ENCODE results near the gene CCDC68.

DNA sequence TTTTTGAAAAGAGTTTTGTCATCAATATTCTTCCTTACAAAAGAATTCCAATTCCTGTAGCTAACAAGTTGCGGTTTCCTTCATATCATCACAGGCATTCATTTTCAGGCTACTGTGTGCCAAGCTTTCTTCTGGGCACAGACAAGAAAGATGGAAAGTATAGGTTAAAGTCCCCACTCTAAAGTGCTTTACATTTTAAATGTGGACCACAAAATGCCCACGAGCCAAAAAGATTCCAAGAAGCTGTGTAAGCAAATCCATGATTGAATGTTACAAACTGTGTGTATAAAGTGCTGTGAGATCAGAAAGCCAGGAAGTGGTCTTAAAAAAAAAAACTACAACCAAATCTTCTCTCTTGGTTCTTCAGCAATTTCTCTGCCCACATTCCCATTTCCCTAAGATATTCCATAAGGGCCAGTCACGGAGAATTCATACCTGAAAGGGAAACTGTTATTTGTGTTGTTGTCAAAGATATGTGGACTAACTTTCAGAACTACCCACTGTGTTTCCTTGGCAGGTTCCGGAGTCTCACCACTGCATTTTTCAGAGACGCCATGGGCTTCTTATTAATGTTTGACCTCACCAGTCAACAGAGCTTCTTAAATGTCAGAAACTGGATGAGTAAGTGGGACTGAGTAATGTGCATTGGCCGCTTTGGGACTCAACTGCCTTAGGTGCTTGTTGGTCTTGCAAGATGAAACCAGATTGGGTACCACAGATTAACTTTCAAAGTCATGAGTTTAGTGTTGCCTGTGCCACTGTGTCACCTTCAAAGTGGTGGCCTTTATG is 75.3 kb downstream of the CCDC68 start:
- TF ChIP-seq, protein P1, sequence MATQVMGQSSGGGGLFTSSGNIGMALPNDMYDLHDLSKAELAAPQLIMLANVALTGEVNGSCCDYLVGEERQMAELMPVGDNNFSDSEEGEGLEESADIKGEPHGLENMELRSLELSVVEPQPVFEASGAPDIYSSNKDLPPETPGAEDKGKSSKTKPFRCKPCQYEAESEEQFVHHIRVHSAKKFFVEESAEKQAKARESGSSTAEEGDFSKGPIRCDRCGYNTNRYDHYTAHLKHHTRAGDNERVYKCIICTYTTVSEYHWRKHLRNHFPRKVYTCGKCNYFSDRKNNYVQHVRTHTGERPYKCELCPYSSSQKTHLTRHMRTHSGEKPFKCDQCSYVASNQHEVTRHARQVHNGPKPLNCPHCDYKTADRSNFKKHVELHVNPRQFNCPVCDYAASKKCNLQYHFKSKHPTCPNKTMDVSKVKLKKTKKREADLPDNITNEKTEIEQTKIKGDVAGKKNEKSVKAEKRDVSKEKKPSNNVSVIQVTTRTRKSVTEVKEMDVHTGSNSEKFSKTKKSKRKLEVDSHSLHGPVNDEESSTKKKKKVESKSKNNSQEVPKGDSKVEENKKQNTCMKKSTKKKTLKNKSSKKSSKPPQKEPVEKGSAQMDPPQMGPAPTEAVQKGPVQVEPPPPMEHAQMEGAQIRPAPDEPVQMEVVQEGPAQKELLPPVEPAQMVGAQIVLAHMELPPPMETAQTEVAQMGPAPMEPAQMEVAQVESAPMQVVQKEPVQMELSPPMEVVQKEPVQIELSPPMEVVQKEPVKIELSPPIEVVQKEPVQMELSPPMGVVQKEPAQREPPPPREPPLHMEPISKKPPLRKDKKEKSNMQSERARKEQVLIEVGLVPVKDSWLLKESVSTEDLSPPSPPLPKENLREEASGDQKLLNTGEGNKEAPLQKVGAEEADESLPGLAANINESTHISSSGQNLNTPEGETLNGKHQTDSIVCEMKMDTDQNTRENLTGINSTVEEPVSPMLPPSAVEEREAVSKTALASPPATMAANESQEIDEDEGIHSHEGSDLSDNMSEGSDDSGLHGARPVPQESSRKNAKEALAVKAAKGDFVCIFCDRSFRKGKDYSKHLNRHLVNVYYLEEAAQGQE (IDR thresholded peaks at IDR 0.05; ENCODE audit: insufficient read depth in 1 of 2, low read depth in 2 of 2, low read length in 2 of 2) = no peak
- no peak for TF ChIP-seq TAF1 (IDR thresholded peaks at IDR 0.05; ENCODE audit: borderline replicate concordance, insufficient read depth, low read length)
- TF ChIP-seq POLR2AphosphoS5 (IDR thresholded peaks at IDR 0.05; ENCODE audit: low read depth, low read length) = no peak
- no peak for TF ChIP-seq SIN3A (IDR thresholded peaks at IDR 0.05; ENCODE audit: borderline replicate concordance, insufficient read depth, low read length)

Data from PFSK-1 (cell line).